SKM-1 (cell line): Measurements from ENCODE around the gene ZNF33A.
"Not testable (repeated sequence)": the region's sequence is repeated elsewhere in the genome, so short reads cannot be mapped to it uniquely, and the experiment has no call there.

Source experiments
- DNase-seq: peaks from one replicate; lab custom pipeline; 2025; ENCODE audit not compliant: unreplicated experiment; lab: John Stamatoyannopoulos, UW

Gene ZNF33A

GRCh38 chr10:38010119-38010903 is at the start of gene ZNF33A:
Gene ZNF33A, plus strand, starts transcription at chr10:38010675. Its CDS starts 1,667 bp downstream, at chr10:38012342.
- peak; percentile 69 for DNase-seq

- no peak for DNase-seq
Measured at GRCh38 chr10:37965006-37965405, 45.5 kb upstream of the ZNF33A start.

- DNase-seq: no peak
Measured at GRCh38 chr10:37972396-37972795, 38.1 kb upstream of the ZNF33A start.

GRCh38 chr10:37975401-37975991 is 35.0 kb upstream of the ZNF33A start:
- no peak for DNase-seq

GRCh38 chr10:37976091-37976879 is 34.2 kb upstream of the ZNF33A start, which contains the start of gene ZNF25:
Gene ZNF25, minus strand, starts transcription at chr10:37976647. Its CDS starts 4,925 bp downstream, at chr10:37971722.
- peak; percentile 83 for DNase-seq

GRCh38 chr10:37976880-37977203 is 33.6 kb upstream of the ZNF33A start:
- DNase-seq: no peak

GRCh38 chr10:37991655-37992054 is 18.8 kb upstream of the ZNF33A start:
- DNase-seq: no peak

GRCh38 chr10:37992083-37992482 is 18.4 kb upstream of the ZNF33A start:
- DNase-seq: no peak

GRCh38 chr10:37998920-37999319 is 11.6 kb upstream of the ZNF33A start:
- not testable (repeated sequence) for DNase-seq

GRCh38 chr10:38000474-38000873 is 10.0 kb upstream of the ZNF33A start:
- not testable (repeated sequence) for DNase-seq

- no peak for DNase-seq
Measured at GRCh38 chr10:38003026-38003425, 7.4 kb upstream of the ZNF33A start.

GRCh38 chr10:38003588-38003987 is 6.9 kb upstream of the ZNF33A start:
- no peak for DNase-seq

GRCh38 chr10:38007551-38007950 is 2.9 kb upstream of the ZNF33A start:
- no peak for DNase-seq

- DNase-seq: no peak
Measured at GRCh38 chr10:38007991-38008390, 2.5 kb upstream of the ZNF33A start.

GRCh38 chr10:38016354-38016753 is 5.9 kb downstream of the ZNF33A start:
- no peak for DNase-seq

- DNase-seq: not testable (repeated sequence)
Measured at GRCh38 chr10:38019124-38019523, 8.6 kb downstream of the ZNF33A start.

GRCh38 chr10:38025283-38025682 is 14.8 kb downstream of the ZNF33A start:
- DNase-seq: no peak

- DNase-seq: no peak
Measured at GRCh38 chr10:38027986-38028385, 17.5 kb downstream of the ZNF33A start.

- no peak for DNase-seq
Measured at GRCh38 chr10:38032886-38033285, 22.4 kb downstream of the ZNF33A start.

GRCh38 chr10:38038107-38038931 is 27.8 kb downstream of the ZNF33A start:
- DNase-seq: no peak

- no peak for DNase-seq
Measured at GRCh38 chr10:38038932-38039245, 28.4 kb downstream of the ZNF33A start.
